NCI-H2227 (cell line): Measurements from ENCODE around the gene TGFA.

Source experiments
- DNase-seq: peaks from one replicate; lab custom pipeline; 2025; ENCODE audit not compliant: unreplicated experiment; lab: John Stamatoyannopoulos, UW

Gene TGFA

GRCh38 chr2:70425682-70426301, 127.8 kb downstream of the TGFA start:
- no peak for DNase-seq

DNA sequence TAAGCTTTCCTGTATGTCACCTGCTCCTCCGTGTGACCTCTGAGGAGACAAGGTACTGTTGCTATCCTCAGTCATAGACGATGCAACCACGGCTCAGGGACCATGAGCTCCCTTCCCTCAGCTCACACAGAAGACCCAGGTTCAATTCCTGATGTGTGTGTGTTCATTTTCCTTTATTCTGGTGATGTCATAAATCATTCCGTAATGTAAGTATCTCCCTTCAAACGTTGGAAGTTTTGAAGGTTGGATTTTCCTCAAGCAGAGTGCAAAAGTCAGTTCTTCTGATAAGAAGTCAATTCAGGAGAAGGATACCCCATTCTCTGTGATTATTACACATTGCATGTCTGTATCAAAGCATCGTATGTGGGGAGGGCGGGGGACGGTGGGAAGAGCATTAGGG, 132.9 kb downstream of the TGFA start:
- DNase-seq: no peak

DNA sequence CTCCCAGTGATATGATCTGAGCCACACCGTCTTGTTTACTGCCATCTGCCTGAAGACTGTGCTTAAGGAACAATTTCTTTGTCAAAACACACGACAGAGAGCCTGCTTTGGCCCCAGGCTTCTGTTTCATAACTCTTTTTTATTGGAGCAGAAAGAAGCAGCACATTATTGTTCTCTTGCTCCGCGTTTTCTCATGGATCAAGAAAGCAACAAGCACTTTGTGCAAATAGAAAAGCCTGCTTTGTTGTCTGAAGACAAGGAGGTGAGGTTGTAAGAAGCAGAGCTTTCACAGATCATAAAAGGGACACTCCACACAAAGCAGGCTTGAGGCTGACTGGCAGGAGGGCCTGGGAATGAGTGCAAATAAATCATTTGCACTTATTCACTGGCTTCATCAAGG, 133.5 kb downstream of the TGFA start:
- no peak for DNase-seq

DNA sequence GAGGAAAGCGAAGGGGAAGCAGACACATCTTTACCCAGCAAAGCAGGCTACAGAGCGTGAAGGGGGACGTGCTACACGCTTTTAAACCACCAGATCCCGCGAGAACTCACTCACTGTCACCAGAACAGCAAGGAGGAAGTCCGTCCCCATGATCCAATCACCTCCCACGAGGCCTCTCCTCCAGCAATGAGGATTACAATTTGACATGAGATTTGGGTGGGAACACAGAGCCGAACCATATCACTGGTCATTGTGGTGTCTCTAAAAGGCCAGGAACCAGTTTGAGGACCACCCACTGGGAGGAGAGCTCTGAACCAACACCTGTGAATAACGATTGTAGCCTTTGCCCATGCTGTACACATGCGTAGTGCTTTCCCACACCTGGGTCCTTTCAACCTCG, 135.1 kb downstream of the TGFA start:
- DNase-seq: no peak

- no peak for DNase-seq
These were observed 136.6 kb downstream of the TGFA start for GRCh38 chr2:70417011-70417410.

GRCh38 chr2:70412294-70413070, 141.1 kb downstream of the TGFA start:
- no peak for DNase-seq

GRCh38 chr2:70411483-70412125, 142.0 kb downstream of the TGFA start:
- no peak for DNase-seq

- no peak for DNase-seq
These were observed 150.2 kb downstream of the TGFA start for GRCh38 chr2:70403267-70404053.

DNA sequence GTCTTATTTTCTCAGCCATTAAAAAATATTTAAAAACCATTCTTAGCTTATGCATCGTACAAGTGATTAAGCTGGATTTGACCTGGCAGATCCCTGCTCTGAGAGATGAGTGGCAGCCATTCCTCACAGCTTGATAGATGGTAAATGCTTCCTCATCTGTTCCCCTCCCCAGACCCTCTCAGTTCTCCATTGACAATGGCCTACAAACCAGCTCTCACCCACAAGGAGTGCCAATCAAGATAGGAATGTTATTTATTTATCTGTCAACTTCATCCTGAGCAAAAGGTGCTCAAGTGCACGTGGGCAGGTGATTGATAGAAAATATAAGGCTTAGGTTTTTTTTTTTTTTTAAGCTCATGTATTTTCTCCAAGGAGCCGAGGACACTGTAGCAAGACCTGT, 153.1 kb downstream of the TGFA start:
- DNase-seq: no peak

DNA sequence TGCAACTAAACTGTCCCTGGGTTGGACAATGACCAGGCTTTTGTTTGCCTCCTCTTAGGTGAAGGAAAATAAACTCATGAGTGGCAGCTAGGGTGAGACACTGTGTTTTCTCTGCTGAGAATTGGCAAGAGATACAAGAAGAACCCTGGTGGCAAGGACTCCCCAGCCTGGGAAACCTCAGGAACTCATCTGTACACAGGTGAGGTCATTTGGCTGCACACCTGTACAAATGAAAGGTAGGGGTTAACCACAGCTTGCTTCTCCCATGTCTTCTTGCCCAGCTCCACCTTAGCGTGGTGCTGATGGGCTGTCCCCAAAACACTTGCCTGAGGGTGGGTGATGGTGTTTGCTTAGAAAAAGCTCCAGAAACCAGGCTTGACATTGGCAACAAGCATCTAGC, 154.6 kb downstream of the TGFA start:
- DNase-seq: no peak
